HepG2 (cell line): ENCODE measurements around the gene ZDHHC11. TPM values are rescaled to one million over a fixed set of nuclear protein-coding genes. Genes with fewer than 3 reads are reported as not detected.
A peak's percentile ranks its signal among the peaks of the same experiment; 100 is the strongest.
"Not testable (repeated sequence)": the region's sequence is repeated elsewhere in the genome, so short reads cannot be mapped to it uniquely, and the experiment has no call there.

Experiments
- ATAC-seq: fragments of 200-7000 bp; cut with Tn5 transposase; 3 replicates; pipeline ENCODE4 v1.9.1; 2020; ENCODE audit warnings: mild to moderate bottlenecking, moderate library complexity
- BruUV-seq: library from RNA; stranded (reverse); fragments of 400-500 nt; replicated peaks from 2 replicates; lab custom pipeline; 2021; lab: Mats Ljungman, UMichigan
- CTCF ChIA-PET: fragments of 300-600 bp; formaldehyde crosslinking; extraction: SDS; loops from one replicate; lab custom pipeline; 2021; ENCODE audit warnings: low total read pairs, inconsistent platforms, low intra/inter-chr PET ratio; lab: Yijun Ruan, JAX
- POLR2A ChIA-PET: fragments of 350-600 bp; sonication (Branson Sonifier 250); formaldehyde crosslinking; loops from one replicate; lab custom pipeline; 2020; ENCODE audit warnings: antibody characterized with exemption, inconsistent platforms; lab: Yijun Ruan, JAX
- DNase-seq: peaks from one replicate; pipeline ENCODE4 v3.0.0-alpha.2; 2015; ENCODE audit warnings: low spot score
- FAIRE-seq: peaks from 3 replicates; lab custom pipeline; 2011; peaks lifted over from hg19 to GRCh38; lab: Jason Lieb, UNC
- H2AFZ ChIP-seq: one replicate; pipeline ENCODE4 v1.6.1; 2011; ENCODE audit warnings: low read length, inconsistent platforms
- H3K27ac ChIP-seq: fragments of 300-600 bp; 3 replicates; pipeline ENCODE4 v1.8.0; 2011; ENCODE audit warnings: mixed run types, mild to moderate bottlenecking, mixed read lengths, low read length, inconsistent platforms; ENCODE audit not compliant: insufficient read depth; ENCODE audit errors: extremely low read length
- H3K27me3 ChIP-seq, 2 experiments: fragments of 200-600 bp in 1 of 2; 2 replicates in 1 of 2; 3 replicates in 1 of 2; pipeline versions ENCODE4 v1.6.0 to v1.8.0; 2011; ENCODE audit warnings: low read length in 2 of 2, mild to moderate bottlenecking in 2 of 2, moderate library complexity in 2 of 2, inconsistent platforms in 1 of 2; ENCODE audit not compliant: insufficient read depth in 2 of 2, control insufficient read depth in 1 of 2
- H3K36me3 ChIP-seq, 2 experiments: fragments of 200-600 bp in 1 of 2; replicated peaks in 1 of 2; 2 replicates in 1 of 2; 3 replicates in 1 of 2; pipeline versions ENCODE4 v1.5.1 to v1.8.0; 2011; ENCODE audit warnings: low read length in 2 of 2, inconsistent platforms in 1 of 2; ENCODE audit not compliant: insufficient read depth in 2 of 2, control insufficient read depth in 1 of 2
- H3K4me1 ChIP-seq: 2 replicates; pipeline ENCODE4 v1.5.1; 2012; ENCODE audit warnings: low read length, inconsistent platforms; ENCODE audit not compliant: insufficient read depth
- H3K4me2 ChIP-seq: 2 replicates; pipeline ENCODE4 v1.6.0; 2011; ENCODE audit warnings: low read depth, low read length, inconsistent platforms
- H3K4me3 ChIP-seq, 3 experiments: fragments of 200-600 bp in 1 of 3; sonication (generic), shearing (Covaris generic) in 1 of 3; replicated peaks in 1 of 3; 2 replicates each; pipeline ENCODE4 v1.5.1; 2011 to 2016; ENCODE audit warnings: low read length in 3 of 3, inconsistent platforms in 2 of 3, low read depth in 2 of 3, mild to moderate bottlenecking in 2 of 3, control low read depth in 1 of 3, mixed read lengths in 1 of 3; ENCODE audit not compliant: insufficient read depth in 1 of 3
- H3K79me2 ChIP-seq: one replicate; pipeline ENCODE4 v1.6.1; 2011; ENCODE audit warnings: low read length, inconsistent platforms; ENCODE audit not compliant: insufficient read depth
- H3K9ac ChIP-seq: 2 replicates; pipeline ENCODE4 v1.6.0; 2011; ENCODE audit warnings: mild to moderate bottlenecking, low read depth, low read length, inconsistent platforms; ENCODE audit not compliant: insufficient read depth
- H3K9me3 ChIP-seq: 2 replicates; pipeline ENCODE4 v1.5.1; 2012; ENCODE audit warnings: mild to moderate bottlenecking, low read length
- H4K20me1 ChIP-seq: 2 replicates; pipeline ENCODE4 v1.6.0; 2011; ENCODE audit warnings: inconsistent platforms, mild to moderate bottlenecking, low read length, moderate library complexity; ENCODE audit not compliant: insufficient read depth
- CEBPB ChIP-seq: IDR thresholded peaks from 2 replicates; pipeline ENCODE4 v1.6.1; 2011; ENCODE audit warnings: low read depth, low read length, improper control_type of control experiment, borderline replicate concordance
- CREB1 ChIP-seq, 2 experiments: fragments of 450-650 bp in 1 of 2; IDR thresholded peaks; 2 replicates each; pipeline ENCODE4 v1.6.1; 2016 to 2017; ENCODE audit warnings: control low read depth in 1 of 2, mild to moderate bottlenecking in 1 of 2, missing compliant biosample characterization in 1 of 2, missing genetic modification characterization in 1 of 2
- ZNF644 ChIP-seq: IDR thresholded peaks from 2 replicates; pipeline ENCODE4 v1.6.1; 2016; ENCODE audit warnings: low read depth
- WGBS: methylation state at CpG from one replicate; pipeline ENCODE4 v1.1.6; 2017; ENCODE audit warnings: low lambda C conversion rate; 5-methylcytosine and 5-hydroxymethylcytosine counted together
- in situ Hi-C: cut with HindIII; loops from 2 replicates; pipeline ENCODE4 v1.10.0; 2017; ENCODE audit warnings: low pct_unique_long_range_greater_than_20kb; ENCODE audit not compliant: extremely low pct_ligation_motif_present
- intact Hi-C: fragments of 100-400 bp; cut with micrococcal nuclease; formaldehyde crosslinking; loops from one replicate; pipeline ENCODE4 v1.10.0; 2022; ENCODE audit not compliant: unreplicated experiment
- polyA plus RNA-seq, 8 experiments: library from polyadenylated mRNA; depleted of rRNA in 3 of 8; stranded (reverse) in 7 of 8; unstranded in 1 of 8; fragments of >200 nt; fragmentation: Illumina TruSeq in 4 of 8; extraction: Trizol in 4 of 8; gene quantifications; 2 replicates each; pipeline versions ENCODE4 v1.2.1 to v1.2.3, GENCODE V29; 2011 to 2016; ENCODE audit warnings: low read depth in 4 of 8, missing spikeins in 1 of 8, mixed read lengths in 1 of 8; ENCODE audit not compliant: insufficient read depth in 1 of 8
- total RNA-seq, 5 experiments: library from RNA; depleted of rRNA; stranded (reverse); fragments of >200 nt; fragmentation: Illumina TruSeq; extraction: Trizol; gene quantifications; 2 replicates each; pipeline ENCODE4 v1.2.3, GENCODE V29; 2016; ENCODE audit warnings: low read depth in 1 of 5

ZDHHC11 gene
- total and polyA plus RNA-seq, 2 of the 13 experiments (the other 11 are each of a cell fraction or from before 2014, with no cell fraction given) = 2.1 to 4.0 TPM

DNA sequence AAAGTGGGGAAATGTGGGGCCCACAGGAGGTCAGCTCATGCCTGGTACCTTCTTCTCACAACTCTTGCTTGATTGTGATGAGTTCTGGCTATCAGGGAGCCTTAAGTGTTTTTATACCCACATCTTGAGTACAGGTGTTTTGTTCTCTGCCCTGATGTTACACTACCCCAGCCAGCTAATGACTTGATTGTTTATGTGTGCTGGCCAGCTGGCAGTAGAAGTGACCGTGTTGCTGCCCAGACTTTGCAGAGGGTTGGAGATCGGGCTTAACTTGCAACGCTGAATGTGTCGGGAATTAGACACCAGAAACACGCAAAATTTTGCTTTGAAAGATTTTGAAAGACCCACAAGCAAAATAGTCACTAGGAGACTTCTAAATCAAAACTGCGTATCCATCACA lies 49.3 kb downstream of the ZDHHC11 start (continued):
- no peak for TF ChIP-seq CEBPB
- no peak for TF ChIP-seq ZNF644 (CRISPR knock-in tag)

DNA sequence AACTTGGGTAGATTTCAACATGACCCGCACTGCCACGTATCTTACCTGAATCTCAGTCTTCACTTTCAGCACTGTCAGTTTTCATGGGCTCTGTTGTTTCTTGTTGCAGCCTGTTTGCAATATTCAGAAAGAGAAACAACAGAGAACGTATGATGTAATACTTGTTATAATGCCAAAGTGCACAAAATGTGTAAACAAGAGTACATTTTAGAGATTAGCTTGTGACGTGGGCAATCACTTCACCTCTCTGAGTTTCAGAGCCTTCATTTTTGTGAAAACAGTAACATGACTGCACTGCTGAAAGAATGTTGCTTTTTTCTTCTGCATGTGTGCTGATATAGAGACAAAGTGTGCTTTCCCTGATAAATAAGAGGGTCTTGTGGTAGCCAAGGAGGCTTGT lies 49.7 kb downstream of the ZDHHC11 start:
- H3K4me3 ChIP-seq; H3K4me2 ChIP-seq; BruUV-seq; ATAC-seq; POLR2A ChIA-PET; in situ Hi-C loops; H3K27me3 ChIP-seq; intact Hi-C loops; H2AFZ ChIP-seq; CTCF ChIA-PET; H4K20me1 ChIP-seq; H3K9me3 ChIP-seq; H3K36me3 ChIP-seq; H3K9ac ChIP-seq; TF ChIP-seq CREB1 (CRISPR knock-in tag; IDR thresholded peaks at IDR 0.05): not testable (repeated sequence)
- FAIRE-seq = peak; percentile 50
- 0 out of 2 replicates have a peak, but pooled peaks have one; percentile 16 for TF ChIP-seq CREB1 (IDR thresholded peaks at IDR 0.05)
- TF ChIP-seq, all 625 proteins: peak for 1; not testable (repeated sequence) for 624
- DNase-seq, H3K27ac ChIP-seq, H3K4me1 ChIP-seq, H3K79me2 ChIP-seq: not testable (repeated sequence)
- 24% methylated on average over 4 of the region's 4 CpGs for WGBS

DNA sequence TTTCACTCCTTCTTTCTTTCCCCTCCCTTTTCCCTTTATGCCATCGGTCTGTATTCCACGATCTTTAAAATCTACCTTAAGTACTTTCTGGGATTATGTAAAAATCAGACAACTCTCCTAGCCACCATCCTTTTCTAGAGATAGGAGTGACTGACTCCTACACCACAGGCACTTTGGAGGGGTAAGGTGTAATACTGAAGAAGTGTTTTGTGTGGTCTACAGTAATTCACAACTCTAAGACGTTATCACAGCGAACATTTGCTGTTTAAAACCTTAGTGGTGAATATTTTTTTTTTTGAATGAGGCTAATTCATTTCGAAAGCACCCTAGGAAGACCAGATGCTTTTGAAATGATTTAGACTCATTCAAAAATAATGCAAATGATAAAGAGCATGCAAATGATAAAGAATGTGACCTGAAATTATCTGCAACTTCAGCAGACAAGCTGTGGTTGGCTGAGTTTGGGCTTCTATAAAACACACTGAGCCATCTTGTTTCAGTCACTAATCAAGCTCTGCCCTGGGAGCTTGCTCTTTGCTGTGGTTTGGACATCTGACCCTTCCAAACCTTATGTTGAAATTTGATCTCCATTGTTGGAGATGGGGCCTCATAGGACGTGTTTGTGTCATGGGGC lies 52.2 kb downstream of the ZDHHC11 start:
- H4K20me1 ChIP-seq, H3K79me2 ChIP-seq, H3K4me1 ChIP-seq, H2AFZ ChIP-seq, H3K36me3 ChIP-seq, H3K9me3 ChIP-seq, CTCF ChIA-PET, BruUV-seq, H3K27me3 ChIP-seq, H3K4me3 ChIP-seq, H3K9ac ChIP-seq, DNase-seq, H3K27ac ChIP-seq, H3K4me2 ChIP-seq, POLR2A ChIA-PET: not testable (repeated sequence)
- intact Hi-C loops (loop anchor here (5.0 kb wide), 1 partner anchor 86 kb away; no protein-coding TSS in a partner anchor), in situ Hi-C loops (loop anchor here (5.0 kb wide), 1 partner anchor 81 kb away; no protein-coding TSS in a partner anchor)
- ATAC-seq = peak; percentile 47; the same call in 2 of the 3 replicates
- FAIRE-seq = peak; percentile 81
- 24% methylated on average over 5 of the region's 6 CpGs for WGBS

DNA sequence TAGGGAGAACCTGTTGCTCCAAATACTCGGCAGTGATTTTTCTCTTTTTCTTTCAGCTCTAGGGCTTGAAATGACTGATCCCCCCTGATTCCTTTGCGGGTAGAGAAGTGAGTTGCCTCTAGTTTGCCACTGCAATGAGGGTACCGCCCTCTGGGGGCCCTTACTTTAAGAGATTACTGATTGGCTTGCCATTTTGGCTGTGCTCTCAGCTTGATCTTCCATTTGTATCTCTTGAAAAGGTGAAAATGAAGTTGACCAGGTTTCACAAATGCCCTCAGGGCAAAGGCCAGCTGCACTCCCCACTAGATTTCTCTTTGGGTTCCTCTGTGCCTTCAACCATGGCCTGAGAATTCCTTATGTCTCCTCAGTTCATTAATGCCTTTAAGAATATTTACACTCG lies 52.8 kb downstream of the ZDHHC11 start:
- DNase-seq, H3K79me2 ChIP-seq, H3K4me2 ChIP-seq, H3K4me1 ChIP-seq, CTCF ChIA-PET, H3K27me3 ChIP-seq, H3K4me3 ChIP-seq, H3K9ac ChIP-seq, BruUV-seq, H3K36me3 ChIP-seq, H3K9me3 ChIP-seq, H4K20me1 ChIP-seq, H2AFZ ChIP-seq, H3K27ac ChIP-seq, ATAC-seq, POLR2A ChIA-PET: not testable (repeated sequence)
- peak; percentile 4 for FAIRE-seq
- in situ Hi-C loops = loop anchor here (5.0 kb wide), 1 partner anchor 81 kb away; no protein-coding TSS in a partner anchor
- 54% methylated on average over 2 of the region's 4 CpGs for WGBS
- intact Hi-C loops = loop anchor here (5.0 kb wide), 1 partner anchor 86 kb away; no protein-coding TSS in a partner anchor
